Hematopoietic multipotent progenitor cell treated with erythropoietin and hydrocortisone succinate and interleukin-3 and kit ligand, for 6 days (in vitro differentiated cells): Measurements from ENCODE around the gene SEZ6L2.
"Not testable (repeated sequence)": the region's sequence is repeated elsewhere in the genome, so short reads cannot be mapped to it uniquely, and the experiment has no call there.

Experiments
- DNase-seq: peaks from one replicate; pipeline ENCODE4 v3.0.0-alpha.2; 2015

SEZ6L2 gene

DNA sequence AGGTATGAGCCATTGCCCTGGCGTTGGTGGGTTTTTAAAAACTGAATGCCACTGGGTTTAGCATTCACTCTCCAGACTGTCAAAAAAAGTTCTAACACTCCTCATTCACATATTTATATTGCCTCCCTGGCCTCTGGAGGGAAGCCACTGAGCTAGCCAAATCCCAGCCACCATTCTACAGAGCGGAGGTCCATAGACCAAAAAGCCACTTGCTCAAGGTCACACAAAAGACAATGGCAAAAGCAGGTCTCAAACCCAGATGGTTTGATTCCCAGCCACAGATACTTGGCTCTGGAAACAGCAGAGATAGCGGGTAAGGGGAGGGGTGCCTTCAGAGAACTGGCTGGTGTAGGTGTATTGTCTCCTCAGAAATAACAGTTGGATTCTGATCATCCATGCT, 18.3 kb downstream of the SEZ6L2 start:
- DNase-seq, result no peak

DNA sequence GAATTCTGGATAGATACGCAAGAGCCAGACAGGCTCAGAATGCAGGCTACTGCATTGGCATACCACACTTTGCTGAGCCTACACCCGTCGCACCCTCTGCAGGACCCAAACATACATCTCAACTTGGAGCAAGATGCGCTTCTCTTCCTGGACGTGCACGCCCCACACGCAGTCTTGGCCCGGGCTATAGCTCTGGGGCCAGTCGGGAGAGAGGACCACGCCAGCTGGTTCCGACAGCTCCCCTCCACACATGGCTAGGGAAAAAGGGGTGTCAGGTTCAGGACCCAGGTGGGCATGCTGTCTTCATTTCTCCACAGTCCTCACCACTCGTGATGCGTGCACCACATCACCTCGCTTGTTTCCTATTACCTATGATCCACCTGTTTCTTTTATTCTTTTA, 21.2 kb downstream of the SEZ6L2 start:
- no peak for DNase-seq

DNA sequence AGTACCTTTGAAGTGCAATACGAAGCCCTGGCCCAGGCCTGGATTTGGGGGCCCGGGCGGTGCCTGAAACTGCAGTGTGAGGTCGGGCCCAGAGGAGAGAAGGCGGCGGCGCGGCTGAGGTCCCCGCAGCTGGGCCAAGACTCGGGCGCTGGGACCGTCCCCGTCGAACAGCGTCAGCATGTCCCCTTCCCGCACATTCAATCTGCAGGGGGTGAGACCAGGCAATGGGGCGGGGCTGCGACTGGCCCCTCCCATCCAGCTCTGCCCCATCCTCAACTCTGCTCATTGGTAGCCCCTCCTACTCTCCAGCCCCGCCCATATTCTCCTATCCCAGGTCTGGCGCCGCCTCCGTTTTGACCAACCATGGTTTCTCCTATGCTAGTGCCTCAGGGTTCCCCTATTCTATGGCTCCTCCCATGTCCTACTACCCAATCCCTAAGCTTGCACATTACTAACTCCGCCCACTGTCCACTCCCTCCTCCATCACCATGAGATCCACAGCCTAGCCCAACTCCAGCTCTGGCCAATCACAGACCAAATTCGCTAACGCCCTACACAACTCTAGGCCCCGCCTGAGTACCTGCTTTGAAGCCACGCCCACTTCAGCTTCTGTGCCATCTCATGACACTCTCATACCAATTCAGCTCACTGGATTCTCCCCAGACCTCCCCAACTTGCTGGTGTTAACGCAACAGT, 21.9 kb downstream of the SEZ6L2 start:
- DNase-seq, result peak; percentile 93

DNA sequence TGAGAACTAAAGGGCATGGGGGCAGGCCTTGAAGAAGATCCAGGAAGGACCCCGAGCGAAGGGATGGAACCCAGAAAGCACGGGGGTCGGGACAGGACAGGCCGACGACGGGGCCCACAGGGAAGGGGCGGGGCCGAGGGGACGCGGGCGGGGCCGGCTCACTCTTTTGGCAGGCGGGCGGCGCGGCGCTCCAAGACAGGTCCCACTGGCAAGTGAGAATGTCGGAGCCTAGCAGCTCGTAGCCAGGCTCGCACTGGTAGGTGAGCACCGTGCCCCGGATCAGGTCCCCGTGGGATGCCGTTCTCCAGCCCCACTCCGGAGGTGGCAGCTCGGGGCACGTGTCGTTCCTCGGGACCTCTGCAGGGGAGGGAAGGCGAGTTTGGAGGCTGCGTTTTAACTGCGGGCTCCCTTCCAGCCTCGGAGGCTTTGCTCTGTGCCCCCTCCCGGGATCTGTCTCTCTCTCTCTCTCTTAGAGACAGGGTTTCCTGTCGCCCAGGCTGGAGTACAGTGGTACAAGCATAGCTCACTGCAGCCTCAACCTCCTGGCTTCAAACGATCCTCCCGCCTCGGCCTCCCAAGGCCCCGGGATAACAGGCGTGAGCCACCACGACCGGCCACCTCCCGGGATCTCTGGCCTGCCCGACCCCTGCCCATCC, 22.6 kb downstream of the SEZ6L2 start:
- DNase-seq, result peak; percentile 37

DNA sequence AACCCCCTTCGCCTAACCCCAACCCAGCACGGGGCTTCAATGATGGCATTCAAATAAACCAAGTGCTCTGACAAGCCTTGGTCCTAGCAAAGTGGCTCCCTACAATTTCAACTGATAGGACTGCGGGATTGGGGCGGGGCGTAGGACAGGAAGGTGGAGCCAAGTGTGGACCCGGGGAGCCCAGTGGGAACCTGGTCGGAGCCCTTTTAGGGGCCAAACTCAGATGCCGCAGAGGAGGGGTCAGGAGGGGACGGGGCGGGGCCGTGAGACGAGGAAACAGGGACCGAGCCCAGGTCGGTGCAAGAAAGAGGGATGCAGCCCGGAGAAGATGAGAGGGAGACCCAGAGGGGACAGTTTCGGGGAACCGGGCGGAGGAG, 23.1 kb downstream of the SEZ6L2 start:
- peak; percentile 39 for DNase-seq

DNA sequence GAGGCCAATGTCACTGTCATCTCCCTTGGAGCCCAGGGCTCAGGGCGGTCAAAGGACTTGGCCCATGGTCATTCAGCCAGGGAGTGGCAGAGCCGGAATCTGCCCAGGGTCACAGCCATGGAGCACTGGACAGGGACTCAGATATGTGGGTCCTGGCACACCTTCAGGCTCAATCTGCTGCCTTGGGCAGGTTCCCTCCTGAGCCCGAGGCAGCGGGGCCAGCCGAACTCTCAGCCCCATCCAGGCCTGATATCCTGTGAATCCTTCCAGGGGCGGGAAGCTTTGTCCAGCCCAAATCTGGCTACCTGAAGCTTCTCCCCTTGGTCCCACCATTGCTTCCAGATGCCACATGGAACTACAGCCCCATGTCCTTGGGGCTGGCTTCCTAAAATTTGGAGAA, 24.1 kb downstream of the SEZ6L2 start:
- no peak for DNase-seq

DNA sequence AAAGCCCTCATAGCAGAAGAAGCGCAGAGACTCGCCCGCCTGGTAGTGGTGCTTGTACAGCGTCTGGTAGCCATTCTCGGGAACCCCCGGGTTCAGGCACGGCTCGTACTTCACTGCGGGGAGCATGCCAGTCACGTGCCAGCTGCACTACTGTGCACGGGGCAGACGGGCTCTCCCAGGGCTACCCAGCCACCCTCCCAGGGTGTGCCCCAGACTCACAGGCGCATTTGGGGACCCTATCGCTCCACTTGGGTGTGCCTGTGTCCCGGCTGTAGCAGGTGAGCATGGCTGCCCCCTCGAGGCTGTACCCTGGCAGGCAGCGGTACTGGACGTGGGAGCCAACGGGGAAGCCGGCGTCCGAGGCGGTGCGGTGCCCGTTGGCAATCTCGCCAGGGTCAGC, 26.0 kb downstream of the SEZ6L2 start:
- DNase-seq, result no peak

DNA sequence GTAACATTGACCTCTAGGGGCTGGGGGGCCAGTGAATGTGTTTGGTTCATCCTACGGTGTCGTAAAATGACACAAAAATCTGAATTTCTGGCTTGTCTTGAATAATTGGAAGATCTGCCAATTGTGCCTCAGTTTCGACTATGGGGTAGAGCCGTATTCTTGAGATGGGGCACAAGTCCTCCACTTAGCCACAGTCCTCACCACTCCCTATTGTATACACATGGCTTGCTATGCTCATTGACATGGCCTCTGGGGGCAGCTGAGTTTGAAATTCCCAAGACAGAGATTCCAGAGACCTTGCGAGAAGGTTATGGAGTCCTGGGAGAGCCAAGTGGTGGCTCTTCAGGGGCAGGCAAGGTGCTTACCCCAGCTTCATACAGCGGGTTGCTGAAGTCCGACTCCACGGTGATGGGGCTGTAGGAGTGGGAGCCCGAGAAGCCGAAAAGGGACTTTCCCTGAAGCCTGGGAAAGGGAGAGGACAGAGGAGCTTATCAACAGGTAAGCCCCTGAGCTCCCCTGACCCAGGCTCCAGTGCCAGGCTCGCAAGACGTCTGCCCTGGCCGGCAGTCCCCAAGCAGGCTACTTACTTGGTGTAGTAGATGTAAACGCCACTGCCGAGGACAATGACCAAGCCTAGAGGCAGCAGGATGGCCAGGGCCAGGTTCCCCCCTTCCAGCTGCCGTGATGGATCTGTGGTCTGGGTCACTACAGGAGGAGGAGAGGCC, 27.4 kb downstream of the SEZ6L2 start:
- no peak for DNase-seq

DNA sequence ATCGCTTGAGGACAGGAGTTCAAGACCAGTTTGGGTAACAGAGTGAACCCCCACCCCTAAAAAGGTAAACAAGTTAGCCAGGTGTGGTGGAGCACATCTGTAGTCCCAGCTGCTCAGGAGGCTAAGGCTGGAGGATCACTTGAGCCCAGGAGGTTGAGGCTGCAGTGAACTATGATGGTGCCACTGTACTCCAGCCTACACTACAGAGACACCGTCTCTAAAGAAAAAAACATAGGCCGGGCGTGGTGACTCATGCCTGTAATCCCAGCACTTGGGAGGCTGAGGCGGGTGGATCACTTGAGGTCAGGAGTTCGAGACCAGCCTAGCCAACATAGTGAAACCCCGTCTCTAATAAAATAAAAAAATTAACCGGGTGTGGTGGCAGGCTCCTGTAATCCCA, 30.3 kb downstream of the SEZ6L2 start:
- DNase-seq, result not testable (repeated sequence)

DNA sequence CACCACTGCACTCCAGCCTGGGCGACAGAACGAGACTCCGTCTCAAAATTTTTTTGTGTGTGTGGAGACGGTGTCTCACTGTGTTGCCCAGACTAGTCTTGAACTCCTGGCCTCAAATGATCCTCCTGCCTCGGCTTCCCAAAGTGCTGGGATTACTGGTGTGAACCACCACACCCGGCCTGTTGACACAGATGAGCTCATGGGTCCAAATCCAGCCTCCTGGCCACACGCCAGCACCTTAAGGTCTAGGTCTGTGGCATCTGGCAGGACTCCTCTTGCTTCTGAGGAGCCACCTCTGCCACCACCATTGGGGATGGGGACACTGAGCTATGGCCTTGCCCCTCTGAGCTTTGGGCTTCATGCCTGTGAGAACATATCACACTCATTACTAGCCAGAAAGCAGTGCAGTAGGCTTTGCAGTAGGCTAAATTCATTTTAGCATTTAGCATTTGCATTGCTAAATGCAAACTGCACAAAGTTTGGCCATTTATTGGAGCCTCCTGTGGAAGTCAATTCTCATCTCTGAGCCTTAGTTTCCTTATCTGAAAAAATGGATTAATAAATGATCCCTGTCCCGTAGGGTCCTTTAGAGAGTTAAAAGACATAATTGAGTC, 30.8 kb downstream of the SEZ6L2 start:
- peak; percentile 50 for DNase-seq

DNA sequence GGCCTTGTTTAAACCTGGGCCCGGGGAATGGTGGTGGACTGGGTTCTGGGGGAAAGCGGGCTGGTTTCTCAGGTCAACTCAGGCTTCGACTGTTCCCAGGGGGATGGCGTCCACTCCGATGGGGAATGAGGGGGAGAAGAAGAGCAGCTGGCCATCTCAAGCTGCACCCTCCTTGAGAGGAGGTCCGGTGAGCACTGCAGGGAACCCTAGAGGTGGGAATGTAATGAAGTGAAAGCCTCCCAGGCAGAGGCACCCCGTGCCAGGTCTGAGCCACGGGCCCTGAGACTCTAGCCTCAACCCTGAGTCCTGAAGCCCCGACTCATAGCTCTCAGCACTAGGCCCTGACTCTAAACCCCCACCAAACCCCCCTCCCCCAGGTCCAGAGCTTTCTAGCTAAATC, 35.1 kb downstream of the SEZ6L2 start:
- no peak for DNase-seq

DNA sequence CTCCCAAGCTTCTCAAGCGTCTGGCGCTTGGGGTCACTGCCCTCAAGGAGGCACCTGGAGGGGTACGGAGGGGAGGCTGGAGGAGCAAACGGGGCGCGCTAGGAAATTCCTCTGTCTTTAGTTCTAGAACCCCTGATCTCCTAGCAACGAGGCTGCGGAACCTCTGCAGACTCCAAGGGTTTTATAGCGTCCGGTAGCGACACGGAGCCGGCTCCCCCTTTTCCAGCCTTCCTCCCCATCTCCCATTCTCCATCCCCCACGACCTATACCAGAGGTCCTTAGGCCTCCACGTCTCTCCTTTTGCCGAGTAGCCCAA, 35.7 kb downstream of the SEZ6L2 start:
- no peak for DNase-seq

DNA sequence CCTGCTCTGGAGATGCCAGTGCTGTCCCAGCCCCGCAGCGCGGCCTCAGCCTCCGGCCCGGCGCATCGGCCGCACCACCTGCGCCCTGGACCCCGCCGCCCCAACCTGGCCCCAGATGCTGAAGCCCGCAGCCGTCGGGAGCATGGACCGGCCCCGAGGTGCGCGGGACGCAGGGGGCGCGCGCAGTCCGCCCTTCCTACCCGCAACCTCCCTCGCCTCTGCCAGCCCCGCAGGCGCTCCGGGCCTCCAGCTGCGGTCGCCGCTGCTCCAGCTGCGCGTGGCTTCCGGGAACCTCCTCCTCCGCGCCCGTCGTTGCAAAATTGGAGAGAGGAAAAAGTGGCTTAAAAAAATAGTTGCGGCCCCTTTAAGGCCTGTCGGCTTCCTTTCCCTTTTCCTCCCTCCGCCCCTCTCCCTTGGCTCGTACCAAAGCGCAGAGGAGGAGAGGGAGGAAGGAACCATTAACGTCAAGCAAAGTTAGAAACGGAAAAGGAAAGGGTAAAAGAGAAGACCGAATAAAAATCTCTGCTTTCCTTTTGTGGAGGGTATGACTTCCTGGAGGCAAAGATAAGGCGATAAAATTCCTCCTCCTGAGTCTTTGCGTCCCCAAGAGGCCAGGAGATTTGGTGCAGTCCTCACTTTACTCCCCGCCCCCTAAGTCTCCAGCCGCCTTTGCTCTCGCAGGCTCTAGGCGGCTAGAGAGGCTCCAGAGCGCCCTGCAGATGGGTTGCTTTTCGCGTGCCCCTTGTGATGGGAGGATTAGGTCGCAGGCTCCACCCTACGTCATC, 36.3 kb downstream of the SEZ6L2 start, which contains the start of gene CDIPT:
CDIPT (minus strand) TSS at position 343 of the 785 bp plus-strand sequence. CDS start 369 bp downstream, outside the sequence.
- peak; percentile 99 for DNase-seq

DNA sequence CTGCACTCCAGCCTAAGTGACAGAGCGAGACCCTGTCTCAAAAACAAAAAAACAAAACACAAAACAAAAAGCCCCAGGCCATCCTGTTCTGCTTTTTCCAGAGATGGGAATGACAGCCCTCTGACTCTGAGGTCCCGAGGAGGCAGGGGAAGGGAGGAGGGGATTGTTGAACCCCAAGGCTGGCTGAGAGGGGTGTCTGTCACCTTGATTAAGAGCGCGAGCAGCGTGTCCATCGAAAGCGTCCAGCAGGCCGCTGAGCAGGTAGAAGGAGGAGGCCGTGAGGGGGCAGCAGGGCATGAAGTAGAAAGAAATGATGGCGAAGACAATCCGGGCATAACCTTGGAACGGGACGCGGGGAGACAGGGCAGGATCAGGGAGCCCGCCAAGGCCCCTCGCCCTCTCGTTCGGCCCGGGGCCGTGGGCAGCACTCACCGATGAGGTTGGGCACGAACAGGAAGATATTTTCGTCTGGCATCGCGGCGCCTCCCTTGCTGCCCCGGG, 36.9 kb downstream of the SEZ6L2 start:
- DNase-seq, result peak; percentile 36

DNA sequence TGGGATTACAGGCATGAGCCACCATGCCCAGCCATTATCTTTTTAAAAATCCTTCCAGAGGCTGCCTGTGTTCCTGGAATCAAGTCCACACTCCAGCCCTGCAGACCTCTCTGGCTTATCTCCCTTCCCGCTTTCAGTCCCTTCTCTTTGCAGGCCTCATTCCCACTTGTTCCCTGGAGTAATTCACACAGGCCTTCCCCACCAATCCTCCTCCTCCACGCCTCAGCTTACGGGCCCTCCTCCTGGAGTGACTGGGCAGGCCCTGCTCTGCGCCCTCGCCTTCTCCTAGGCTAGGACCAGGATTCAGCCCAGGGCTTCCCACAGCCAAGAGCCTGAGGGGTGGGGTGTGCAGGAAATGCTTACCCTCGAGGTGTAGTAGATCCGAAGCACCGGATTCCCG, 39.1 kb downstream of the SEZ6L2 start:
- DNase-seq, result no peak

DNA sequence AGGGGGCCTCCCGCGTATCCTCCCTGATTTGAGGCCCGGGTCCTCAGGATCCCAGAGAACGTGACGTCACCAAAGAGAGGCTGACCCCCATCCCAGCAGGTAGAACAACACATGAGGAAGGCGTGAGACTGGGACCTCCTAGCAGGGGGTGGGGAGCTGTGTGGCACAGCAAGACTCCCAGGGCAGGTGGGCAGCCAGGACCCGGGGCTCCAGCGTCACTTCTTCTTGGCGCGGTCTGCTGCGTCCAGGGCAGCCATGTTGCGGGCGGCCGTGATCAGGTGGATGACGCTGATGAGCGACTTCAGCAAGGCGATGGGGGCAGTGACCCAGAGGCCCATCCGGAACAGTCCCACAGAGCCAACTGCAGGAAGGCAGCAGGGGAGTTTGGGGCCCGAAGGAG, 40.4 kb downstream of the SEZ6L2 start:
- DNase-seq, result no peak

DNA sequence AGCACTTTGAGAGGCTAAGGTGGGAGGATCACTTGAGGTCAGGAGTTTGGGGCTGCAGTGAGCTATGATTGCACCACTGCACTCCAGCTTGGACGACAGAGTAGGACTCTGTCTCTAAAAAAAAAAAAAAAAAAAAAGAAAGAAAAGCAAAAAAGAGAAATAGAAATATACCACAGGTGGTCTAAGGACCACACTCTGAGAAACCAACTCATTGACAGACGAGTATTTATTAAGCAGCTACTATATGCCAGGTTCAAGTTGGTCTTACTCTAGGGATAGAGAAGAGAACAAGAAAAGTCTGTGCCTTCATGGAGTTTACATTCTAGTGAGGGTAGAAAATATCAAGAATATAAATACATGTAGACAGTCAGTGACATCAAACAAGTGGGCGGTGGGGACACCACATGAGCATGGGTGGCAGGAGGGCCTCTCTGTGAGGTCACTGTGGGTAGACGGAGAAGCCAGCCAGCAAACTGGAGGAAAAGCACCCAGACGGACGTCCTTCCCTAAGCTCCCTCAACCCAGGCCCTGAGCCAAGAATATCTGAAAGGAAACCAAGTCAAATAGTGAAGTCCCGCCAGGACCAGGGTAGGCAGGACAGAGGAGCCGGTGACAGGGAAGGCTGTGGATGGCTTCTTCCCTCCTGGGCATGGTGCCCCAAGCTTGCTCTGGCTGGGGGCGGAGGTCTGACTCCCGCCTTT, 41.1 kb downstream of the SEZ6L2 start:
- no peak for DNase-seq

DNA sequence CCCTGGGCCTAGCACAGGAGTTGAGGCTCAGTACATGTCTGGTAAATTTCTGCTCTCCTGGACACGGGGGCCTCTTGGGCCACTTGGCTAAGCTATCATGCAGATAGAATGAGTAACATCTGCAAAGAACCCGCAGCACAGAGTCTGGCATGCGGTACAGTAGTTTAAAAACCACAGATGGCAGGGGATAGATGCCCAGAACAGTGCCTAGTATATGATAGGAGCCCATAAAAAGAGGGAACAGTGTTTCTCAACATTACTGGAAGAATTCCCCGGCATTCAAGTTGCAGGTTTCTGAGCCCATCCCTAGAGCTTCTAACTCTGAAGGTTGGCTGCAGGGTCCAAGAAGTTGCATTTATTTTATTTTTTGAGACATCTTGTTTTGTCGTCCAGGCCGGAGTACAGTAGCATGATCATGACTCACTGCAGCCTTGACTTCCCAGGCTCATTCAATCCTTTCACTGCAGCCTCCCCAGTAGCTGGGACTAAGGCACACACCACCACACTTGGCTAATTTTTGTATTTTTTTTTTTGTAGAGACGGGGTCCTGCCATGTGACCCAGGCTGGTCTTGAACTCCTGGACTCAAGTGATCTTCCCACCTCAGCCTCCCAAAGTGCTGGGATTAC, 42.1 kb downstream of the SEZ6L2 start:
- no peak for DNase-seq

DNA sequence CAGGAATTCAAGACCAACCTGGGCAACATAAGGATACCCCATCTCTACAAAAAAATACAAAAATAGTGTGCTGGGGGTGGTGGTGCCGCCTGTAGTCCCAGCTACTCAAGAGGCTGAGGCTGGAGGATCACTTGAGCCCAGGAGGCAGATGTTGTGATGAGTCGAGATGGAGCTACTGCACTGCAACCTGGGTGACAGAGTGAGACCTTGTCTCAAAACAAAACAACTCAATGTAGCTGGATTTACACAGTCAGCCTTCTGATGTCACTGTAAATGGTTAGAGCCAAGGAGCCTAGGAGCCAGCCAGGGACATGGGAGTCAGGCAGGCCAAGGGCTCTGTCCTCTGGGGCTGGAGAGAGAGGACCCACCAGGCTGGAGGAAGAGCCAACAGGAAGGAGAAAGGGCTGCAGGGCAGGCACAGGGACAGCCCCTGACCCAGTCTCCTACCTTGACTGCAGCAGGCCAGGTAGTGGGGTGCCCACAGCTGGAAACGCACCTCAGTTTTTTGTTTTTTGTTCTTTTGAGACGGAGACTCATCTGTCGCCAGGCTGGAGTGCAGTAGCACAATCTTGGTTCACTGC, 44.7 kb downstream of the SEZ6L2 start:
- DNase-seq, result no peak

DNA sequence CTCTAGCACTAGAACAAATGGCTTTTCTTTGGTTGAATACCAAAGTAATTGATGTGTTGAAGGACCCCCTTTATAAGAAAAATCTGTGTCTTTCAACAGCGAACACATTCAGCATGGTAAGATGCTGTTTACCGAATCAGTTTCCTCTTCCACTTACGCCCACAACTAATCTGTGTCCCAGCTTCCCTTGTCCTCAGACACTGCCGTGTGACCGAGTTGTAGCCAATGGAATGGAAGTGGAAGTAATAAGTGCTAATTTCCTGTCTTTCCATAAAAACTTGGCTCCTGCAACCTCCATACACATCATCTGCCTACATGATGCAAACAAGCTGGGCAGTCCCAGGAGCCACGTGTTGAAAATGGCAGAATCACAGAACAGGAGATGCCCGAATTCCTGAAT, 46.7 kb downstream of the SEZ6L2 start:
- DNase-seq, result no peak

DNA sequence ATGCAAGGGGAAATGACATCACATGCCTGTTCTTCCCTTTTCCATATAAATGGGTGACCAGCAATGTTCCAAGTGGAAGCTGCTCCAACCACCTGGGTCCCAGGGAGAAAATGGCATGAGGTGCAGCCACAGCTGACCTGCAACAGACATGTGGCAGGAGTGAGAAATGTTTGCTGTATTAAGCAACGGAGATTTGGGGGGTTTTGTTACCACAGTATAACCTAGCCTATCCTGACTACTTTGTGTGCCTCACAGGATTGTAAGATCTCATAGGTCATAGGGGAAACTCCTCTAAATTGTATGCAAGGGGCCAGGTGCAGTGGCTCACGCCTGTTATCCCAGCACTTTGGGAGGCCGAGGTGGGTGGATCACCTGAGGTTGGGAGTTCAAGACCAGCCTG, 48.4 kb downstream of the SEZ6L2 start:
- DNase-seq, result no peak
